Astrocyte (in vitro differentiated cells and primary cell): ENCODE results near the gene C1QTNF2. TPM values are rescaled to one million over a fixed set of nuclear protein-coding genes. Genes with fewer than 3 reads are reported as not detected.

Source experiments
- DNase-seq: peaks from one replicate; pipeline ENCODE4 v3.0.0-alpha.2; 2010; ENCODE audit warnings: low read depth
- FAIRE-seq: peaks from 2 replicates; lab custom pipeline; 2011; peaks lifted over from hg19 to GRCh38; lab: Jason Lieb, UNC
- H2AFZ ChIP-seq: 2 replicates; pipeline ENCODE4 v1.6.0; 2012; ENCODE audit warnings: low read depth, low read length, inconsistent platforms
- H3K27ac ChIP-seq: 2 replicates; pipeline ENCODE4 v1.5.1; 2011; ENCODE audit warnings: low read depth, low read length, inconsistent platforms
- H3K27me3 ChIP-seq: 2 replicates; pipeline ENCODE4 v1.6.0; 2011; ENCODE audit warnings: low read length, inconsistent platforms; ENCODE audit not compliant: insufficient read depth
- H3K36me3 ChIP-seq: 2 replicates; pipeline ENCODE4 v1.5.1; 2011; ENCODE audit warnings: low read length, inconsistent platforms; ENCODE audit not compliant: insufficient read depth
- H3K4me1 ChIP-seq: 2 replicates; pipeline ENCODE4 v1.5.1; 2011; ENCODE audit warnings: low read length, inconsistent platforms; ENCODE audit not compliant: insufficient read depth
- H3K4me2 ChIP-seq: 2 replicates; pipeline ENCODE4 v1.6.0; 2012; ENCODE audit warnings: low read length, inconsistent platforms
- H3K4me3 ChIP-seq: 2 replicates; pipeline ENCODE4 v1.5.1; 2011; ENCODE audit warnings: low read depth, mild to moderate bottlenecking, low read length, inconsistent platforms; ENCODE audit not compliant: insufficient read depth
- H3K79me2 ChIP-seq: 2 replicates; pipeline ENCODE4 v1.6.0; 2012; ENCODE audit warnings: mild to moderate bottlenecking, low read length, inconsistent platforms; ENCODE audit not compliant: insufficient read depth
- H3K9ac ChIP-seq: 2 replicates; pipeline ENCODE4 v1.6.0; 2012; ENCODE audit warnings: mild to moderate bottlenecking, low read length, inconsistent platforms
- H3K9me3 ChIP-seq: 2 replicates; pipeline ENCODE4 v1.5.1; 2012; ENCODE audit warnings: low read depth, mild to moderate bottlenecking, low read length, inconsistent platforms; ENCODE audit not compliant: insufficient read depth
- H4K20me1 ChIP-seq: 2 replicates; pipeline ENCODE4 v1.6.0; 2012; ENCODE audit warnings: low read length, inconsistent platforms; ENCODE audit not compliant: insufficient read depth
- H3K27ac Mint-ChIP-seq: one replicate; pipeline ENCODE4 v1.8.0; 2021; ENCODE audit warnings: mild to moderate bottlenecking, mixed read lengths; ENCODE audit not compliant: unreplicated experiment
- H3K27me3 Mint-ChIP-seq: one replicate; pipeline ENCODE4 v1.8.0; 2021; ENCODE audit warnings: low read depth, mixed read lengths; ENCODE audit not compliant: unreplicated experiment
- H3K36me3 Mint-ChIP-seq: one replicate; pipeline ENCODE4 v1.8.0; 2021; ENCODE audit warnings: low read depth, mixed read lengths; ENCODE audit not compliant: unreplicated experiment
- H3K4me1 Mint-ChIP-seq: one replicate; pipeline ENCODE4 v1.8.0; 2021; ENCODE audit warnings: low read depth, mixed read lengths; ENCODE audit not compliant: unreplicated experiment
- H3K4me3 Mint-ChIP-seq: one replicate; pipeline ENCODE4 v1.8.0; 2021; ENCODE audit warnings: mild to moderate bottlenecking, moderate library complexity, mixed read lengths; ENCODE audit not compliant: unreplicated experiment
- H3K9me3 Mint-ChIP-seq: one replicate; pipeline ENCODE4 v1.8.0; 2021; ENCODE audit warnings: mild to moderate bottlenecking, mixed read lengths; ENCODE audit not compliant: unreplicated experiment
- EZH2 ChIP-seq: IDR thresholded peaks from 2 replicates; pipeline ENCODE4 v1.6.1; 2012; ENCODE audit warnings: mild to moderate bottlenecking, low read length, inconsistent platforms; ENCODE audit not compliant: insufficient read depth
- total RNA-seq: library from RNA; stranded (reverse); gene quantifications from 2 replicates; pipeline ENCODE4 v1.2.1, GENCODE V29; 2021
- TF ChIP-seq, protein P1 (sequence below): IDR thresholded peaks from 2 replicates; pipeline ENCODE4 v1.5.1; 2011; ENCODE audit warnings: low read depth, mild to moderate bottlenecking, inconsistent platforms, low read length, moderate library complexity; ENCODE audit not compliant: insufficient read depth

Gene C1QTNF2
- total RNA-seq, 1 donor from 2014 or later = 0.64 TPM

DNA sequence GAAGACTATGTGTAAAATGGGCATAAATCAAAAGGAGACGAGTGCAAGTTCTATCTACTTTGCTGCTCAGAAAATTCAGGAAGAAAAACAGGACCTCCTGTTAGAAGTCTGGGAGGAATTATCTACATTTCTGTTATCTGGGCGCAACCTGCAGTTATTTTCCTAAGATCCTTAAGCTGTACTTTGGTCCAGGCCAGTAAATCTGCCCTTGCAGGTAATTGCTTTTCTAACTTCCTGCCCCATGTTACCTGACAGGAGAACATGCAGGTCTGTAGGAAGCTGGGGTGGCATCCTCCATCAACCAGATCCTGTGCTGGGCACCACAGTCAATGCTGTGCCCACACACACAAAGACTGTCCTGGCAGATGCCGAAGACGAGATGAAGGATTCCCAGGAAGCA, 63.7 kb downstream of the C1QTNF2 start:
- no peaks in the 10 kb centered on the region for H3K27me3 Mint-ChIP-seq
- no peak overlapping the region for H3K4me3 Mint-ChIP-seq
- peaks cover 12% of the 10 kb centered on the region for H3K36me3 ChIP-seq
- H3K27ac ChIP-seq = no peak overlapping the region
- no peak overlapping the region for H3K27ac Mint-ChIP-seq
- H3K4me1 Mint-ChIP-seq = peaks cover 16% of the 10 kb centered on the region
- H3K9ac ChIP-seq = no peak overlapping the region
- H3K4me1 ChIP-seq = peaks cover 13% of the 10 kb centered on the region
- H3K79me2 ChIP-seq = peaks cover 69% of the 10 kb centered on the region
- no peaks in the 10 kb centered on the region for H3K9me3 Mint-ChIP-seq
- H3K9me3 ChIP-seq = no peaks in the 10 kb centered on the region
- H4K20me1 ChIP-seq = peaks cover 54% of the 10 kb centered on the region
- H3K4me2 ChIP-seq = no peak overlapping the region
- H3K4me3 ChIP-seq = no peak overlapping the region
- FAIRE-seq = no peak
- H3K36me3 Mint-ChIP-seq = peaks cover 17% of the 10 kb centered on the region
- TF ChIP-seq EZH2 = no peak
- TF ChIP-seq, protein P1, sequence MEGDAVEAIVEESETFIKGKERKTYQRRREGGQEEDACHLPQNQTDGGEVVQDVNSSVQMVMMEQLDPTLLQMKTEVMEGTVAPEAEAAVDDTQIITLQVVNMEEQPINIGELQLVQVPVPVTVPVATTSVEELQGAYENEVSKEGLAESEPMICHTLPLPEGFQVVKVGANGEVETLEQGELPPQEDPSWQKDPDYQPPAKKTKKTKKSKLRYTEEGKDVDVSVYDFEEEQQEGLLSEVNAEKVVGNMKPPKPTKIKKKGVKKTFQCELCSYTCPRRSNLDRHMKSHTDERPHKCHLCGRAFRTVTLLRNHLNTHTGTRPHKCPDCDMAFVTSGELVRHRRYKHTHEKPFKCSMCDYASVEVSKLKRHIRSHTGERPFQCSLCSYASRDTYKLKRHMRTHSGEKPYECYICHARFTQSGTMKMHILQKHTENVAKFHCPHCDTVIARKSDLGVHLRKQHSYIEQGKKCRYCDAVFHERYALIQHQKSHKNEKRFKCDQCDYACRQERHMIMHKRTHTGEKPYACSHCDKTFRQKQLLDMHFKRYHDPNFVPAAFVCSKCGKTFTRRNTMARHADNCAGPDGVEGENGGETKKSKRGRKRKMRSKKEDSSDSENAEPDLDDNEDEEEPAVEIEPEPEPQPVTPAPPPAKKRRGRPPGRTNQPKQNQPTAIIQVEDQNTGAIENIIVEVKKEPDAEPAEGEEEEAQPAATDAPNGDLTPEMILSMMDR = no peak
- H3K27me3 ChIP-seq = no peaks in the 10 kb centered on the region
- no peak overlapping the region for H2AFZ ChIP-seq
- no peak for DNase-seq

DNA sequence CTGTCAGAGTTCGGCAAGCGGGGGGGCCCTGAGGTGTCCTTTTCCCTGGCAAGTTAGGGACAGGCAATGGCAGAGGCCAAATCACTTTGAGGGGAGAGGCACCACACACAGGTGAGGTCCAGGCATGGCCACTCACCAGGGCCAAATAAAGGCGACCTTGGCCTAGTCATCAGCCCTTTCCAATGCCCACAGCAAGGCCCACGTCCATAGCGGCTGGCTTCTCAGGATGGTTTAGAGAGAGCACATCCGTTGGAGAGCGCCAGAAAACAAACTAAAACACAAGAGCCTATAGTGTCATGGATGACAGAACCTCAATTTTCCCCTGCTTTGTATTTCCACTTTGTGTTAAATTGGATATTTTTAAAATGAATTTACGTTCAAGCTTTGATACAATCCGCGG, 65.1 kb downstream of the C1QTNF2 start:
- Histone ChIP-seq H3K4me3 (no peak overlapping the region), H3K9ac (no peak overlapping the region), H3K9me3 (no peaks in the 10 kb centered on the region), H3K4me1 (peaks cover 7% of the 10 kb centered on the region), H3K27ac (no peak overlapping the region), H3K79me2 (peaks cover 60% of the 10 kb centered on the region), H3K36me3 (peaks cover 12% of the 10 kb centered on the region), H2AFZ (no peak overlapping the region), H3K27me3 (no peaks in the 10 kb centered on the region), H3K4me2 (peak overlapping the region; percentile 48), H4K20me1 (peaks cover 50% of the 10 kb centered on the region)
- no peak overlapping the region for H3K27ac Mint-ChIP-seq
- peaks cover 11% of the 10 kb centered on the region for H3K4me1 Mint-ChIP-seq
- no peaks in the 10 kb centered on the region for H3K9me3 Mint-ChIP-seq
- DNase-seq (no peak), FAIRE-seq (no peak)
- no peak overlapping the region for H3K4me3 Mint-ChIP-seq
- peaks cover 17% of the 10 kb centered on the region for H3K36me3 Mint-ChIP-seq
- H3K27me3 Mint-ChIP-seq = no peaks in the 10 kb centered on the region
- TF ChIP-seq, protein P1 = no peak
- no peak for TF ChIP-seq EZH2

DNA sequence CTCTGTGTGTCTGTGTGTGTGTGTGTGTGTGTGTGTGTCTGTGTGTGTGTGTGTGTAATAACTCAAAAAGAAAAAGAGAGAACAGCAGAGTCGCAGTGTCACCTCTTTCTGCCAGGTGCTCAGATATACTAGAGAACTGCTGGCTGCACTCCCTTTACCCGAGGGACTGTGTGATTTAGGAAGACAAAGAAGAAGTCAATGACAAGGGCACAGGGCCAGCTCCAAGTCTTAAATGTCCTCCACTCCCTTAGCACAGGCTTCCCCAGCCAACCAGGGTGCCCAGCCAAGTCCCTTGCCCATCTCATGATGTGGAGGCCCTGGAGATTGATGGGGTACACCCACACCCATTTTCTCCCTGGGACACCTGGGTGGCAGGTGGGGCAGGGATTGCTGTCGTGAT, 66.7 kb downstream of the C1QTNF2 start:
- Histone ChIP-seq H3K9me3 (no peaks in the 10 kb centered on the region), H4K20me1 (peaks cover 40% of the 10 kb centered on the region), H3K4me3 (no peak overlapping the region), H3K36me3 (peaks cover 13% of the 10 kb centered on the region), H3K27me3 (no peaks in the 10 kb centered on the region), H3K4me1 (peaks cover 7% of the 10 kb centered on the region), H3K9ac (no peak overlapping the region), H3K27ac (no peak overlapping the region), H3K4me2 (no peak overlapping the region), H3K79me2 (peaks cover 52% of the 10 kb centered on the region), H2AFZ (no peak overlapping the region)
- Mint-ChIP-seq H3K4me3 (no peak overlapping the region), H3K27me3 (no peaks in the 10 kb centered on the region), H3K4me1 (peaks cover 11% of the 10 kb centered on the region), H3K27ac (no peak overlapping the region), H3K36me3 (peaks cover 17% of the 10 kb centered on the region), H3K9me3 (no peaks in the 10 kb centered on the region)
- no peak for FAIRE-seq
- TF ChIP-seq, protein P1 = no peak
- no peak for TF ChIP-seq EZH2
- no peak for DNase-seq
